Astrocyte of the spinal cord (primary cell): ENCODE data around the gene NTNG2.
A peak's percentile ranks its signal among the peaks of the same experiment; 100 is the strongest.

ENCODE experiments used
- DNase-seq: peaks from one replicate; pipeline ENCODE4 v3.0.0; 2011; ENCODE audit warnings: low read depth, low spot score
- H3K4me3 ChIP-seq: 2 replicates; pipeline ENCODE4 v1.5.1; 2011; ENCODE audit warnings: low read depth, mild to moderate bottlenecking, low read length, moderate library complexity
- CTCF ChIP-seq: IDR thresholded peaks from 2 replicates; pipeline ENCODE4 v1.5.1; 2012; ENCODE audit warnings: low read depth, mild to moderate bottlenecking, low read length, inconsistent platforms
- in situ Hi-C: cut with HindIII; loops from 2 replicates; pipeline ENCODE4 v1.10.0; 2017; ENCODE audit warnings: low sequenced_read_pairs

The NTNG2 gene

DNA sequence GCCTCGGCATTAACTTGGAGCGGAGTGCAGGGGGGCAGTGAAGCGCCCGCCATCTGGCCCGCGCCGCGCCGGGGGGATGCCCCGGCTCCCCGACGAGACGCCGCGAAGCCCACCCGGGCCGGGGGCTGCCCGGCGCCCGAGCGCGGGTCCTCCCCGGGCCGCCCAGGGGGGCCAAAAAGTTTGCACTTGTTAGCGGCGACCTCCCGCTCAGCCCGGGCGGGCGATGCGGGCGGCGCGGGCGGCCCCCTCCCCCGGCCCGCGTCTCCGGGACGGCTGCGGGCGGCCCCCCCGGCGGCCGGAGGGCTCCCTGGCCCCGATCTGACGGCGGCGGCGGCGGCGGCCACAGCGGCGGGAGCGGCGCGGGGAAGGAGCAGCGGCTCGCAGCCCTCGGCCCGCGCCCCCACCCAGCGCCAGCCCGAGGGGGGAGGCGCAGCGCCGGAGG lies at the start of gene NTNG2:
NTNG2 (plus strand) TSS at position 316 of the 442 bp plus-strand sequence. CDS start 4,774 bp downstream, outside the sequence.
- H3K4me3 ChIP-seq, result peak within 1 kb of the TSS; percentile 52
- no peak for TF ChIP-seq CTCF
- in situ Hi-C loops, result no loop called here
- no peak for DNase-seq

DNA sequence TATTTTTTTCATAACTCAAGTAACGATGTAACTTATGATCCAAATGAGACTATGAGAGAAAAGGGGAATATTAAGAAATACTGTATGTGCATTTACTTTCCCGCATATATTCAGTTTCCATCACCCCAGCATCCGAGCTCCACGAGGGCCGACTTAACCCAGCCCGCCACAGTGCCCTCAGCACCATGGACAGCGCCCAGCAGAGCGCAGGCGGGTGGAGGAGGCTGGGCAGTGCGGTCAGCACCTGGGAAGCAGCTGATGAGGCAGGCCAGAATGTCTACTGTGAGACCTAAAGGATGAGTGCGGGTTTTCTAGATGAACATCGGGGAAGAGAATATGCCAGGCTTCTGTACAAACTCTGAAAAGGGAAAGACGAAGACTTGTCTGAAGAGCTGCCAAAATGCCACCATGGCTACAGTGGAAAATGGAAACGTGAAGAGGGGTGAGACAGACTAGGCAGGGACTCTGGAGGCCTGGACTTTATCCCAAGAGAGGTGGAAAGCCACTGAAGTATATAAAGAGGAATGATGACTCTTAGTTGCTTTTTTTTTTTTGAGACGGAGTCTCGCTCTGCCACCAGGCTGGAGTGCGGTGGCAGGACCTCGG lies 47.7 kb upstream of the NTNG2 start:
- in situ Hi-C loops, result no loop called here
- DNase-seq, result peak; percentile 65

DNA sequence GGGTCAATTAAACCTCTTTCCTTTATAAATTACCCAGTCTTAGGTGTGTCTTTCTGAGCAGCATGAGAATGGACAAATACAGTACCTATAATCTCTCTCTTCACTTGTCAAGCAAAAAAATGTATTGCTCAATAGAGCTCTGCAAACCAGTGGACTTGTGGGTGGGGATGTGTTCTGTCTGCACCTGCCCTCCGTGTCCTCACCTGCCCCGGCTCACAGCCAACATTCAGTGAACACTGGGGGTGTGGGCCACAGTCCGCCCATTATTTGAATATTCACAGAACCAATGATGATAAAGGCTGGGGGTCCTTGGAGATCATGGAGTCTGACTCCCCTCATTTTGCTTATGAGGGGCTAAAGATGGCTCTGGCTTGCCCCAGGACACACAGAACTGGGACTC lies 45.3 kb upstream of the NTNG2 start:
- no peak for DNase-seq
- no peak for TF ChIP-seq CTCF
- no peak overlapping the region for H3K4me3 ChIP-seq
- in situ Hi-C loops, result no loop called here

More for the DNA sequence above, 47.7 kb upstream of the NTNG2 start:
- TF ChIP-seq CTCF, result no peak
- no peak overlapping the region for H3K4me3 ChIP-seq

DNA sequence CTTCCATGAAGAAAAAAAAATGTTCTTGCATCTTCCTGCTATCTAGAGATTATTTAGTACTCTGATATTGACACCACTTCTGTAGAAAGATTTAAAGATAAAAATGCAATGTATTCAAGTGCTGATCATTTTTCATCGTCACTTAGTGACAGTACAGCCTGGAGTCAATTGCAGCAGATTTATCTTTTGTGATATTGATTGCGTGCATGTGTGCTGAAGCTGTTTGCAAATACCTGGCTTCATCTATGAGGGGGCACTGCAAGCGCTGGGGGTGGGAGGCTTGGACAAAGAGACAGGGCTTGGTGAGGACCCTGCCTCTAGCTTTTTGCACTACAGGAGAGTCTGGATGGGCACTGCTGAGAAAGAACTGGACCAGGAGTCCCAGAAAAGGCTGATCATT lies 44.2 kb upstream of the NTNG2 start:
- no peak for DNase-seq
- in situ Hi-C loops, result no loop called here
- no peak overlapping the region for H3K4me3 ChIP-seq
- TF ChIP-seq CTCF, result no peak

GRCh38 chr9:132121021-132121420 lies 40.8 kb upstream of the NTNG2 start:
- no peak overlapping the region for H3K4me3 ChIP-seq
- DNase-seq, result no peak
- no peak for TF ChIP-seq CTCF
- in situ Hi-C loops, result no loop called here

GRCh38 chr9:132124800-132125199 lies 37.1 kb upstream of the NTNG2 start:
- H3K4me3 ChIP-seq, result no peak overlapping the region
- DNase-seq, result no peak
- in situ Hi-C loops, result no loop called here
- no peak for TF ChIP-seq CTCF

- no peak for DNase-seq
- in situ Hi-C loops, result no loop called here
- TF ChIP-seq CTCF, result no peak
- no peak overlapping the region for H3K4me3 ChIP-seq
Measured at GRCh38 chr9:132125361-132125760, 36.5 kb upstream of the NTNG2 start.
